Stimulated activated CD4-positive, alpha-beta T cell treated with anti-CD3 and anti-CD28 coated beads, Interleukin-1b, Interleukin-23, amount 100 ng/mL, for 4 hours (primary cell): ENCODE data around the gene KPNB1.

Source experiments
- DNase-seq, 2 donors: peaks; one replicate each; pipeline ENCODE4 v3.0.0-alpha.2; 2020; ENCODE audit warnings: low read depth in 2 of 2

KPNB1 gene

GRCh38 chr17:47649153-47649971, at the start of gene KPNB1:
KPNB1 (plus strand) TSS chr17:47649919; CDS start chr17:47650245, 326 bp downstream.
- DNase-seq, result peak; percentile 90 to 92

- DNase-seq, result no peak
Observed at GRCh38 chr17:47603830-47604597, 45.7 kb upstream of the KPNB1 start.

- no peak for DNase-seq
Observed at GRCh38 chr17:47604598-47604927, 45.2 kb upstream of the KPNB1 start.

- no peak for DNase-seq
Observed at GRCh38 chr17:47605011-47605410, 44.7 kb upstream of the KPNB1 start.

- no peak for DNase-seq
Observed at GRCh38 chr17:47607481-47607880, 42.2 kb upstream of the KPNB1 start.

- no peak for DNase-seq
Observed at GRCh38 chr17:47611372-47612350, 38.1 kb upstream of the KPNB1 start.

- DNase-seq, result no peak
Observed at GRCh38 chr17:47615766-47616424, 33.8 kb upstream of the KPNB1 start.

- DNase-seq, result no peak
Observed at GRCh38 chr17:47618410-47618809, 31.3 kb upstream of the KPNB1 start.

GRCh38 chr17:47620503-47621245, 29.0 kb upstream of the KPNB1 start:
- DNase-seq, result no peak

GRCh38 chr17:47621293-47622179, 28.2 kb upstream of the KPNB1 start:
- DNase-seq, result no peak

GRCh38 chr17:47622180-47622549, 27.6 kb upstream of the KPNB1 start:
- no peak for DNase-seq

GRCh38 chr17:47624727-47625068, 25.0 kb upstream of the KPNB1 start:
- DNase-seq, result no peak

- DNase-seq, result no peak
Observed at GRCh38 chr17:47628014-47628566, 21.6 kb upstream of the KPNB1 start.

GRCh38 chr17:47629826-47630225, 19.9 kb upstream of the KPNB1 start:
- no peak for DNase-seq

- no peak for DNase-seq
Observed at GRCh38 chr17:47630614-47631013, 19.1 kb upstream of the KPNB1 start.

- DNase-seq, result no peak
Observed at GRCh38 chr17:47632991-47633390, 16.7 kb upstream of the KPNB1 start.

- DNase-seq, result no peak
Observed at GRCh38 chr17:47633996-47634395, 15.7 kb upstream of the KPNB1 start.

GRCh38 chr17:47634870-47635269, 14.8 kb upstream of the KPNB1 start:
- DNase-seq, result no peak

- no peak for DNase-seq
Observed at GRCh38 chr17:47635734-47636133, 14.0 kb upstream of the KPNB1 start.
